HG03159 (cell line): ENCODE data around the gene NPEPL1.

Experiments
- ATAC-seq: cut with Tn5 transposase; IDR thresholded peaks from one replicate; pipeline ENCODE4 v1.9.1; 2021; ENCODE audit warnings: mild to moderate bottlenecking, moderate library complexity; ENCODE audit not compliant: unreplicated experiment

The NPEPL1 gene

DNA sequence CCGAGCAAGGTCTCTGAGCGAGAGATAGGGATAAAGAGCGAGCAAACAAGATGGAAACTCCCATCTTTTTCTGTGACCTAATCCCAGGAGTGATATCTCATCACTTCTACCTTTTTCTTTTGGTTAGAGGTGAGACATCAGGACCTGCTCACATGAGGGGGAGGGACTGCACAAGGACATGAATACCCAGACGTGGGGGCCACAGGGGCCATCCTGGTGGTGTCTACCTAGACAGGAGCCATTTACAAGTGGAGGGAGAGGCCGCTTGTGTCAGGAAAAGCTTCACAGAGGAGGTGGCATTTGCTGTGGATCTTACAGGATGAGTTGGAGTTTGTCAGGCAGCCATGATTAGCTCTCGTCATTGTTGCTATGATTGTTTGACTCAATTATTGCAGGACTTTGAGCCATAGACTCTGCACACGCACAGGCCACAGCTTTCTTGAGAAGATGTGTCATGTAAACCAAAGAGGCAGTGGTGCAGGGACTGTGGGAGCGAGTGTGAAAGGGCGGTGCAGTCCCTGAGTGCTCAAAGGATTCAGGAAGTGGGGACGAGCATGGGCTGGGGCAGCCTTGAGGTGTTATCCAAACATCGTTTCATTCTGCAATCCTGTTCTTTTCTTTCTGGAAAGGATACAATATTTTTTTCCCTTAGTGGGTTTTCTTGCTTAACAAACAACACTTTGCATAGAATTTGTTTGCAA, 7.7 kb downstream of the NPEPL1 start:
- no peak for ATAC-seq

DNA sequence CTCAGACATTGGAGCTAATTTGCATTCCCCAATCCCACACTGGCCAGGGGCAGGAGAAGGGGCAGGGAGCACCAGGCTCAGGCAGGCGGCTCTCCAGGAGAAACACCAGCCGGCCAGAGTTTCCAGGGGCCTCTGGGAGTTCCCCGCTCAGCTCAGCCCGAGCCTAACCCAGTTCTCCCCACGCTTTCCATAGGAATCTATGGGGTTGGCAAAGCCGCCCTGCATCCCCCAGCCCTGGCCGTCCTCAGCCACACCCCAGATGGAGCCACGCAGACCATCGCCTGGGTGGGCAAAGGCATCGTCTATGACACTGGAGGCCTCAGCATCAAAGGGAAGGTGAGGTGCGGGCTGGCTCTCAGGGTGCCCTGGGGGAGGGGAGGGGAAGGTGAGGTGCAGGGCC, 8.2 kb downstream of the NPEPL1 start:
- ATAC-seq: no peak

DNA sequence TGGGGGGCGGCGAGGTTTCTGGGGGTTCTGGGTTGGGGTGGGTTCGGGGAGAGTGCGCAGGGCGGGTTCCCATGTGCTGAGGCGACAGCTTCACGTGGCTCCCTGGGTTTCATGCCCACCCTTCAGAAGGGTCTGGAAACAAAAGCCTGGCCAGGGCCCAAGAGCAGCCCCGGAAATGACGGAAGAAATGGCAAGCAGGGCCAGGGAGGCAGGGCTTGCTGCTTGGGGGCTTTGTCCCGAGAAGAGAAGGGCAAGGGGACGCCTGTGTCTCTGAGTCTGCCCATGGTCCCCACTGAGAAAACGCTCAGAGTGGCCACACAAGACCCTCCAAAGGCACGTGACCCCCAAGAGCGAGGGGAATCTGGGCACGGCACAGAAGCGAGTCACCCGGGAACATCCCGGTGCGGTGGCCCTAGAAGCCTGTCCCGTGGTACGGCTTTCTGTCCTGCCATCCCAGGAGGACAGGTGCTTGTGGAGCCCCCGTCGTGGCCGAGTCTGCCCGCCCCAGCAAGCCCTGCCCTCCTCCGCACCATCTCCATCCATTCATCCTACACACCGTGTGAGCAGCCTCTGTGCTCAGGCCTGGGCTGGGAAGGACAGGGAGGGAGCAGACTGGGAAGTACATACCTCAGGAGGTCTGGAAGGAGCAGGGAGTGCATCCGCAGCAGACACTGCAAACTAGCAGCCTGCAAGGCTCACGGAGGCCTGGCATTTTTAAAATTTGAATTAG, 9.0 kb downstream of the NPEPL1 start:
- no peak for ATAC-seq

DNA sequence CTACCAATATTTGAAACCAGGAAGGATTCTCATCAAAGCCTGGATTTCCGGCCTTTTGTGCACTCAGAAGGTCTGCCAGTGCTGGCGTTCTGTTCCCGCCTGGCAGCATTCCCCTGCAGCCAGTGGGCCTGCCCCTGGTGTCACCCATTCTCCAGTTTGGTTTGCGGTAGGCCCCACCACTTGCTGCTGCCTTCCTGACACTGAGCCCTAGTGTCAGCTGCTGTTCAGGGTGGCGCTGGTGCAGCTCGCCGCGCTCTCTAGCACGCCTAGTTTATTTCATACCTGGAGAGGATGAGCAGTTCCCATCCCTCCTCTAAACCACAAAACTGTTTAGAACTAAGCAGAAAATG, 9.5 kb downstream of the NPEPL1 start:
- no peak for ATAC-seq

DNA sequence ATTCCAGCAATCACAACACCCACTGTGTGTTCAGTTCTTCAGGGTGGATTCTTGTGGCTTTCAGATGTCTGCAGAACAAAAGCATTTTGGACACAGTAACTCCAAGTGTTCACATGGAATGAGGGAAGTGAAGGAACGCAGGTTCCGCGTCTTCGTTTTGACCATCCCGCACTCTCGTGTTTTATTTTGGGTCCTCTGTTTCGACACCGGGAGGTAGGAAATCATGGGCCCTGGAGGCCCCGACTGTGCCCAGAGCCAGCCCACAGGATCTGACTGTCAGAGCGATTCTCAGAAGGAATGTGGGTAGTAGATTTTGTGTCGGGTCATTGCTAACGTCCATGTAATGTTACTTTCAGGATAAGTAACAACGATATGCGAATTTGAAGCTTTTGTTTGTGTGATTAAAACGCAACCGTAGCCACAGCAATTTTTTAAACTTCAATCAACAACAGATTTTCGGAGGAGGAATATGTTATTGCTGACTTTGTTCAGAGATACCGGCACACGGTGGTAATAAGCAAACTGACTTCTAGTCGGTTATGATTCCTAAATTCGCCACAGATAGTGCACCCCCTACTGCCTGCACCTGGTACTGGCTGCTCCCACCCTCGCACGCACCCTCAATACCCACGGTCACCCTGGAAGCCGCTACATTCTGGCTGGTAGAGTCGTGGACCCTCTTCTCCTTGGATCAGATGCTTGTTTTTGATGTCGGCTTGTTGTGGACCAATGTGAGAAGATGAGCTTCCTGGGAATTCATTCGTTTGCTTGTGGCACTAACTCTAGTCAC, 10.5 kb downstream of the NPEPL1 start:
- ATAC-seq: no peak

DNA sequence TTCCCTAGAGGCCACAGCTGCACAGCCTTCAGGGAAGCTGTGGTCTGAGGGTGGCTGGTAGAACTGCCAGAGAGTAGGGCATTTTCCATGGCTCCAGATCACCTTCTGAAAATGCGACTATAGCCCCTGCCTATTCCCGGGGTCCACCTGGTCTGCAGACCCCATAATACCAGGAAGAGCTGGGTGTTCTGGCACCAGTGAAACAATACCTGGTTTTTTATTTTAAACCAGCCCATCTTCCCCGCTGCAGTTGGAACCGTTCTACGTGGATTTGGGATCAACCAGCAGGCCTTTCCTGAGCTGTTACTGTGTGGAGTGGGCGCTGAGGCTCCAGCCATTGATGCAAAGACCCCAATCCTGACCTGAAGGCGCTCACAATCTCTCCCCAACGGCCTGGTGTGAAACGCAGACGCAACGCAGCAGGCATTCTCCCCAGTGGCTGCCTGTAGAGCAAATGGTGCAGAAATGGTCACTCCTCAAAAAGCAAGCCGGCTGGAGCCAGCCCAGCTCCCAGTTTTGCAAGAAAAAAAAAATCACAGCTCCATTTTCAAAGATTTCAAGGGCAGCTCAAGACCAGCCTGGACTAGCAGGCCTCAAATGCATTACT, 11.3 kb downstream of the NPEPL1 start:
- no peak for ATAC-seq

DNA sequence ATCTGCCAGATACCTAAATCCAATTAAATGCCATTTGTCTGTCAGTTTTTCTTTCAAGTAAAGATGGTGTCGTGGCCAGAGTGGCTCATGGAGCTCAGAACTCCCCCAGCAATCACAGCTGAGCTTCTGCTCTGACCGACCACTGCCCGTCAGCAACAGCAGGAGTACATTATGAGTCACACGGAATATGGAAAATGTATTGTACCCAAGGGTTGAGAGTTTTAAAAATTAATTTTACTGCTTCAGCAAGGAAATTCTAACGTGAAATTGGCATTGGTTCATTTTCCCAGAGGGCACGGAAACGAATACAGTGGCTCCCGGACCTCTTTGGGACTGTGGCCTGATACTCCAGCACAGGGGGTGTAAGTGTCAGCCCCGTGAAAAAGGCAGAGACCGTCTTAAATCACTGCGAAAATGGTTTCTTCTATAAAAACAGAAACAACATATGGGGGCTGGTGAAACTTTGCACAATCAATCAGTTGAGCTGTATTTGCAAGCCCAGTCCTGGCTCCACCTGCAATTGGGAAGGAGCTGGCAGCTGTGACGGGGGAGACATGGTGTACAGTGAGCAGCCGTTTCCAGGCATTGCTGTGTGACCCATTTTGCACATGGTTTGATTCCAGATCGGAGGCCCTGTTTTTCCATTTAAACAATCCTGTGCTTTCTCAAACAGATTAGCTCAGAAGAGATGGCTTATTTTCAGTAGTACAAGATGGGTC, 12.8 kb downstream of the NPEPL1 start:
- ATAC-seq: no peak

DNA sequence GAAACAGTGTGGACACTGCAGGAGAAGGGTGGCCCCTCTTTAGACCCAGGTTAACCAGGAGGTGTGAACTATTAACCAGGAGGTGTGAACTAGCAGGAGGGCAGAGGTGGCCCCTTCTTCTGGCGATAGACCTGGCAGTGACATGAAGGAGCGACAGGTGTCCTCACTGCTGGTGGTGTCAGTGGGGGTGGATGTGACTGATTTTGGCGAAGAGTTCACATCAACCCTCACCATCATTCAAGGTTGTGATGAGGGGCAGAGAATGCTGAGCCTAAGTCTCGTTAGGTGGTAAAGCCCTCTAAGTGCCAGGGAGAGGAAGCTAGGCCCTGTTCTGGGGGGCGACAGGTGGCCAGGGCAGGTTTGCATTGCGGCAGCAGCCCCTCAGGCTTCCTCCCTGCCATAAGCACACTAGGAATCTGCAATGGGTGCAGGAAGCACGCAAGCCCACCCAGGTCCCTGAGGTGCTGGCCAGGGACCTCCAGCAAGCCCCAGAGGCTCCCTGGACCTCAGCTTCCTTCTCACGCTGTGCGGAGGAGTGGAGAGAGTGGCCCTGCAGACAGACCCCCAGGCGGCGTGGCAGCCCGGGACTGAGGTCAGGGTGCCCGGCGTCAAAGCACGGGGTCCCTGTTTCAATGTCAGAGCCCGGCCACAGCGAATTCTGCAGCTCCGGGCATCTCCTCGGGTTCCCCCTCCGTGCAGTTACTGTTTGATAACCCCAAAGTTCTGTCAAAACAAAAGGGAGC, 13.7 kb downstream of the NPEPL1 start:
- no peak for ATAC-seq

DNA sequence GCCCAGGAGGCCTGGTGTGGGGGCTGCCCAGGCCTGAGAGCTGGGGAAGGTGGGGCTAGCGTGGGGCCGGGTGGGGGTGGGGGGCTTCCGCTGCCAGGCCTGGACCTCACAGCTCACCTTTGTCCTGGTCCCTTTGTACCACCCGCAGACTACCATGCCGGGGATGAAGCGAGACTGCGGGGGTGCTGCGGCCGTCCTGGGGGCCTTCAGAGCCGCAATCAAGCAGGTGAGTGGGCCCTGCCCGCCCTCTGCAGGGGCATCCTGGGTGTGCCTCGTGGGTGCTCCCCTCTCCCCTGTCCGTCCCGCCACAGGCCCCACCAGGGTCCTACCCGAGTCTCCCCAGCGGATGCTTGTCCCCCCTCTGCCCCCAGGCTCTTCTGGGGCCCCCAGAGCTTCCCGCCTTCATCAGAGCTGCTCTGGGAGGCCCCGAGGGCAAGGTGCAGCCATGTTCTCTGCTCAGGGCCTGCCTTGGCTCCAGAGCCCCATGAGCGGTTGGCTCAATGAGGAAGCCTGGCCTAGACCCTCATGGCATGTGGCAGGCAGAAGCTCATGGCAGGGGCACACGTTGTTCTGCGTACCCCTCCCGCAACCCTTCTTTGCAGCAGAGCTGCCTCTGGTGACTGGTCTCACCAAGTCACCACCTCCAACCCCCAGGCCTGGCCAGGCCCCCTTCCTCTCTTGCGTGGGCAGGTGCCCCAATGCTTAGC, 14.5 kb downstream of the NPEPL1 start:
- no peak for ATAC-seq

DNA sequence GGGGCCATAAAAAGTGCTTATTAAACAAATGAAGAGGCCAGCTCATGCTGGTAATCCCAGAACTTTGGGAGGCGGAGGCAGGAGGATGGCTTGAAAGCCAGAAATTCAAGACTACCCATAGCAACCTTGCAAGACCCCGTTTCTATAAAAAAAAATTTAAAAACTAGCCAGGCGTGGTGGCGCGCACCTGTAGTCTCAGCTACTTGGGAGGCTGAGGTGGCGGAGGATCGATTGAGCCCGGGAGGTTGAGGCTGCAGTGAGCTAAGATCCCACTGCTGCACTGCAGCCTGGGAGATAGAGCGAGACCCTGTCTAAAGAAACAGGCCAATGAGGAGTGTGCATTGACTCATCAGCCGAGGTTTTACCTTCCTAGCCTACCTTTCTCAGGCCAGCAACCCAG, 15.2 kb downstream of the NPEPL1 start:
- ATAC-seq: no peak

DNA sequence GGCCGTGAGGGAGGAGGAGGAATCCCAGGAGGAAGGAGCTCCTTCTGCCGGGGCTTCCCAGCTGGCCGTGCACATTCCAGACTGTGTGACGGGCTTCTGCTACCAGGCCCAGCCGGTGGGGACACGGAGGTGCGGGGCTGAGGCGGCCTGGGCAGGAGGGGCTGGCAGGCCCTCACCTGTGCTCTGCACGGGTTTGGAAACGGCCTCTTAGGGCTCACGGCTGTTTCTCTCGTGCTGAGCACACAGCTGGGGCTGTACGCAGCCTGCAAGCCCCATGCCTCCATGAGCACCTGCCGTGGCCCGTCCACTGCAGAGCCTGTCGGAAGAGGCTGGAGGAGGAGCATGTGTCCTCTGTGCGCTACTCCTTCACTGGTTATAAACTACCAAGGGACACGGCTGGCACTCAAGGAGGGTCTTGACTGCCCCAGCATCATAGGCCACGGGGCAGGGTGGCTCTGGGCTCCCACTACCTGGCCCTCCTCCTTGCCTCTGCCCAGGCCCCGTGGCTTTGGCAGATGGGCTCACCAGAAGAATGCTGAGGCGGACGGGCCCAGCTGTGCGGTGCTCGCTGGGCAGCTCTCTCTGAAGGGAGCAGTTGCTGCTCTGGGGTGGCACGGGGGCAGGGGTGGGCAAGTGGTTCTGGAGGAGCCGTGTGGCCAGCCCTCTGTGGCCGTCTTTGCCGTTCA, 15.8 kb downstream of the NPEPL1 start:
- no peak for ATAC-seq

DNA sequence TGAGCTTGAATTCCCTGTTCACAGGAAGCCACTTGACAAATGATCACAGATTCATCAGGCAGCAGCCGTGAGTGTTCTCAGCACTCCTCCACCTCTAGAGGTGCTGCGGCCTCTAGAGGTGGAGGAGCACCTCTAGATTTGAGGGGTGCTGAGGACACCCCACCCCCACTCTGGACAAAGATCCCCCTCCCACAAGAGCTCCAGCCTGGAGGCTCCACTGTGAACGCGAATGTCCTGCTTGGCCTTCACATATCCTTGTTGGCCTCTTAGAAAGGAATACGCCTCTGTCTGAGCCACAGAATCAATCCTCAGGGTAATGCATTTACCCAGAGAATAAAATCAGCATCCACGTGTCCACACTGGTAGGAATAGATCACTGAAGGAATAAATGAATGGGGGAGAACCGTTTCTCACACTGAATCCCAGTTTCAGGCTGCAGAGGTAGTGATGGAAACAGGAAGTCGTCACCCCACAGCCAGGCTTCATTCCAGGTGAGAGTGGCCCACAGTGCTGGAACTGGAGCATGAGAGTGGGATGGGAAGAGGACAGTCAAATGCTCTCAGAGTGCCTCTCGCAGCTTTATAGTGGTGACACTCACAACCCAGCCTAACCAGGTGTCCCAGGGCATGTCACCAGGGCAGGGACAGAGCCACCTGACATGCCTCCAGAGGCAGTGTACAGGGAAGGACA, 16.6 kb downstream of the NPEPL1 start:
- ATAC-seq: no peak

DNA sequence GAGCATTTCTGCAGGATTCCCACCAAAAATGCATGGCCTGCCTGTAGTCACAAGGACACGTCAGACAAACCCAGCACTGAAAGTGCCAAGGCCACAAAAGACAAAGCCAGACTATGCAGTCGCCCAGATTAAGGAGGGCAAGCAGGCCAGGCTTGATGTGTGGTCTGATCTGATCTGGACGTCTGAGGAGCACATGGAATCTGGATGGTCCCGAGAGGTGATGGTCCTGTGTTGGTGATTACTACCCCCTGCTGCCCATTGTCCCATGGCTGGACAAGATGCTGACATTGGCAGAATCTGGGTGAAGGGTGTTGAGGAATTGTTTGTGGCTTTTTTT, 17.1 kb downstream of the NPEPL1 start:
- ATAC-seq: no peak

DNA sequence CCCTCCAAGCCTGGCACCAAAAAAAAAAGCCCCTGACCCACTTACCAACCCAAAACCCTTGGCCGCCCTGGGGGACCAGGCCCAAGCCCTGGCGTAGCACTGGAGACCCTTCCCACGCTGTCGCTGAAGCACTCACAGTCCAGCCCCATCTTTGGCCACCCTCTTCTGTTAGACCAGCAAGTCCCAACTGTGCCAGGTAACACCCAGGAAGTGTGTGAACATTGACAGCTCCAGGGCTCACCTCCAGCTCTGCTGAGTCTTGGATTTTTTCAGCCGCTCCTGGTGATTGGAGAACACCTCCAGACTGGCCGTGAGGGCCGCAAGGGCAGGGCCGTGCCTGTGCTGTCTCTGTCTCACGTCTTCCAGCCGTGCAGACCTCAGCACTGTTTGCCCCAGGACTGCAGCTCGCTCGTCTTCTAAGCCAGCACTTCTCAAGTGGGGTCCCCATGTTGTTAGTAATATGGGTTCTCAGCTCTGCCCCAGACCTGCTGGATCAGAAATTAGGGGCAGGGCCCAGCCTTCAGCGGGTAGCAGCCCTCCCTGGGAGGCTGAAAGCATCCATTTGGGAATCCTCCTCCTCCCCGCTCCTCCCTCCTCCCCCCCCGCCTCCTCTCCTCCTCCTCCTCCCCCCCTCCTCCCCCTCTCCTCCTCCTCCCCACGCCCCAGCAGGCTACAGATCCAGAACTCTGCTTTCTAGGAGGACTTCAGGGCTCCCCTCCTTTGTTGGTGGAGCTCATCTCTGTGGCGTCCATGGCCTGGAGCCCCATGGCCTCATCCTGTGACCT, 18.1 kb downstream of the NPEPL1 start:
- ATAC-seq: no peak

DNA sequence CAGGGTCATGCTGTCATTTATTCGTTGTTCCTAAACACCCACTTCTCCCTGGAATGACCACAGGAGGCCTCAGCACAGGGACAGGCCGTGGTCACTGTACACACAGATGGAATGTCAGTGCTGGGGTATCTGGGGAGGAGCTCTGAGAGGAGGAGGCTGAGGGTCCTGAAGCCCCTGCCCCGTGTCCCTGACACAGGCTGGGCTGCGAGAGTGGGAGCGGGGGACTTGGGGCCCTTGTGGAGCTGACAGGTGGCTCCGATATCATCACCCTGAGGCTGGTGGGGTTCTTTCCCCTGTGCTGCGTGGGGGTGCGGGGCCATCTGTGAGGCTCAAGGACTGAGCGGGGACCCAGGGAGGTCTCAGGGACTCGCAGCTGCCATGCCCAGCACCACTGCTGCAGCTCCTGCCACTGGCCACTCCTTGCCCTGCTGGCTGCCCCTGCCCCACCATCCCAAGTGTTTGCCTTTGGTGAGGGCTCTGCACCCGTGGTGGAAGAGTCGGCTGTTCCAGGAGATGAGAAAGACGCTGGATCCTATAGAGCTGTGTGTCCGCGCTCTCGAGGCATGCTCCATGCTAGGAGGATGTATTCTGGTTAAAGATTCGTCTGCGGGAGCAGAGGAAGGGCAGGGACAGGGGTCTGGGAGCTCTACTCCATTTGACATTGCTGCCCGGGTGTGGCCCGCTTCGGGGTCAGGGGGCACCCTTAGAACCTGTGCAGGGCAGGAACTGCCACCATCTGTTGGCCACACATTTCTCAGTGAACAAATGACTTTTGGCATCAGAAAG, 18.9 kb downstream of the NPEPL1 start:
- no peak for ATAC-seq

DNA sequence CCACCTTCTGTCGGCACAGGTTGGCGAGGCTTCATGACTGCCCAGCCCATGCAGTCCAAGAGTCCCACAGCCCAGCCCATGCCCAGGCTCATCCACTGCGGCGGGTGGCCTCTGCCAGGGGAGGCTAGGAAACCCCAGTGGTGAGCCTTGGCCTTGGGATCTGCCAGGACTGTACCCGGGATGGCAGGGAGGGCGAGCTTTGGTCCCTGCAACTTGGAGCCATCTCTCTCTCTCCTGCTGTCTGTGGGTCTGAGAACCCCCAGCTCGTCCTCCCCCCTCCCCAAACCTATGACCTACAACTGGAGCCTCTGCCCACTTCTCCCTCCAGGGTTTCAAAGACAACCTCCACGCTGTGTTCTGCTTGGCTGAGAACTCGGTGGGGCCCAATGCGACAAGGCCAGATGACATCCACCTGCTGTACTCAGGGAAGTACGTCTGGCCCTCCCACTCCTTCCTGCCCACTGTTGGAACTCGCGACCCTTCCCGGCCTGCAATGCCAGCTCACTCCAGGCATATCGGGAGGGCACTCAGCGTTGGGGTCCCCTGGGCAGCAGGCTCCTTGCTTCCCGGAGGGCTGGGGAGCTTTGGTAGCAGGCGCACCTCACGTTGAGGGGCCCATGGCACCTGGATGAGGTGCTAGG, 19.7 kb downstream of the NPEPL1 start:
- no peak for ATAC-seq
